HG03439 (cell line): Measurements from ENCODE around the gene NPB.

Source experiments
- ATAC-seq: cut with Tn5 transposase; IDR thresholded peaks from one replicate; pipeline ENCODE4 v1.9.1; 2021; ENCODE audit warnings: mild to moderate bottlenecking, moderate library complexity; ENCODE audit not compliant: unreplicated experiment

NPB gene

GRCh38 chr17:81910840-81911276 is 8.8 kb downstream of the NPB start:
- peak; percentile 32 for ATAC-seq

GRCh38 chr17:81911277-81911961 is 9.4 kb downstream of the NPB start, which contains the start of gene PCYT2:
Gene PCYT2, minus strand, starts transcription at chr17:81911399. Its CDS starts 44 bp downstream, at chr17:81911355.
- peak; percentile 49 for ATAC-seq

- ATAC-seq, result no peak
Observed at GRCh38 chr17:81911969-81912368, 9.9 kb downstream of the NPB start.

- ATAC-seq, result no peak
Observed at GRCh38 chr17:81912441-81913309, 10.6 kb downstream of the NPB start.

GRCh38 chr17:81913394-81914102 is 11.5 kb downstream of the NPB start:
- no peak for ATAC-seq

- no peak for ATAC-seq
Observed at GRCh38 chr17:81914103-81914850, 12.2 kb downstream of the NPB start.

- no peak for ATAC-seq
Observed at GRCh38 chr17:81915331-81915730, 13.3 kb downstream of the NPB start.

- no peak for ATAC-seq
Observed at GRCh38 chr17:81916234-81917001, 14.4 kb downstream of the NPB start.

GRCh38 chr17:81917565-81918332 is 15.7 kb downstream of the NPB start, which contains the start of gene SIRT7:
Gene SIRT7, minus strand, starts transcription at chr17:81918176. Its CDS starts 45 bp downstream, at chr17:81918131.
- peak; percentile 60 for ATAC-seq

- peak; percentile 9 for ATAC-seq
Observed at GRCh38 chr17:81918333-81918669, 16.3 kb downstream of the NPB start.

GRCh38 chr17:81918832-81919545 is 17.0 kb downstream of the NPB start:
- ATAC-seq, result no peak

- ATAC-seq, result no peak
Observed at GRCh38 chr17:81920612-81921536, 18.8 kb downstream of the NPB start.

GRCh38 chr17:81921537-81921862 is 19.5 kb downstream of the NPB start:
- ATAC-seq, result no peak

- ATAC-seq, result no peak
Observed at GRCh38 chr17:81921996-81922565, 20.0 kb downstream of the NPB start.

- no peak for ATAC-seq
Observed at GRCh38 chr17:81922566-81923301, 20.7 kb downstream of the NPB start.
